CD4-positive, alpha-beta T cell (primary cell): ENCODE results near the gene IDUA. TPM values are rescaled to one million over a fixed set of nuclear protein-coding genes. Genes with fewer than 3 reads are reported as not detected.

ENCODE experiments used
- ATAC-seq: fragments of 200-7000 bp; cut with Tn5 transposase; one replicate; pipeline ENCODE4 v1.10.0; 2022; ENCODE audit warnings: mild to moderate bottlenecking; ENCODE audit not compliant: poor library complexity
- CTCF ChIA-PET: fragments of 350-600 bp; sonication (Branson Sonifier 250); formaldehyde crosslinking; loops from one replicate; lab custom pipeline; 2021; ENCODE audit warnings: antibody characterized with exemption, inconsistent platforms; lab: Charles Lee
- POLR2A ChIA-PET: fragments of 350-600 bp; sonication (Branson Sonifier 250); formaldehyde crosslinking; loops from one replicate; lab custom pipeline; 2021; ENCODE audit warnings: antibody characterized with exemption, inconsistent platforms; lab: Charles Lee
- DNase-seq, 14 experiments: peaks; one replicate each; pipeline ENCODE4 v3.0.0-alpha.2; 2013 to 2020; ENCODE audit warnings: mixed read lengths in 2 of 14
- H3K27ac ChIP-seq, 2 donors: one replicate each; pipeline versions ENCODE4 v1.5.1 to v1.7.0; 2013; ENCODE audit warnings: low read length in 2 of 2, low read depth in 1 of 2, mild to moderate bottlenecking in 1 of 2
- H3K27me3 ChIP-seq, 2 experiments: 1 replicate in 1 of 2; 2 replicates in 1 of 2; pipeline versions ENCODE4 v1.6.1 to v1.7.0; 2013; ENCODE audit warnings: low read length in 2 of 2, control low read depth in 1 of 2, mild to moderate bottlenecking in 1 of 2, moderate library complexity in 1 of 2; ENCODE audit not compliant: insufficient read depth in 2 of 2, control insufficient read depth in 1 of 2
- H3K36me3 ChIP-seq: one replicate; pipeline ENCODE4 v1.6.1; 2013; ENCODE audit warnings: low read length, control low read depth; ENCODE audit not compliant: insufficient read depth
- H3K4me1 ChIP-seq: one replicate; pipeline ENCODE4 v1.6.1; 2013; ENCODE audit warnings: low read length, control low read depth; ENCODE audit not compliant: insufficient read depth
- H3K4me3 ChIP-seq: one replicate; pipeline ENCODE4 v1.5.1; 2013; ENCODE audit warnings: mild to moderate bottlenecking, low read length, moderate library complexity
- H3K9me3 ChIP-seq, 2 experiments: 1 replicate in 1 of 2; 2 replicates in 1 of 2; pipeline versions ENCODE4 v1.6.1 to v1.7.0; 2013; ENCODE audit warnings: low read length in 2 of 2, mild to moderate bottlenecking in 2 of 2, control low read depth in 1 of 2, moderate library complexity in 1 of 2; ENCODE audit not compliant: control insufficient read depth in 1 of 2, insufficient read depth in 1 of 2
- H3K27ac Mint-ChIP-seq: one replicate; pipeline ENCODE4 v1.8.0; 2020; ENCODE audit warnings: mixed read lengths
- H3K27me3 Mint-ChIP-seq: one replicate; pipeline ENCODE4 v1.8.0; 2021; ENCODE audit warnings: mixed read lengths
- H3K36me3 Mint-ChIP-seq: one replicate; pipeline ENCODE4 v1.8.0; 2021; ENCODE audit warnings: low read depth, mixed read lengths
- H3K4me1 Mint-ChIP-seq: one replicate; pipeline ENCODE4 v1.8.0; 2021; ENCODE audit warnings: low read depth, mixed read lengths
- H3K4me3 Mint-ChIP-seq: one replicate; pipeline ENCODE4 v1.8.0; 2020; ENCODE audit warnings: mild to moderate bottlenecking, mixed read lengths
- H3K9me3 Mint-ChIP-seq: one replicate; pipeline ENCODE4 v1.8.0; 2020; ENCODE audit warnings: mixed read lengths
- CTCF ChIP-seq: fragments of 200-600 bp; IDR thresholded peaks from one replicate; pipeline ENCODE4 v1.8.0; 2022; ENCODE audit warnings: antibody characterized with exemption, mild to moderate bottlenecking
- intact Hi-C, 2 experiments: fragments of 100-400 bp; cut with DNase I in 1 of 2; cut with micrococcal nuclease in 1 of 2; formaldehyde crosslinking; loops; one replicate each; pipeline versions ENCODE4 v1.15.1 to v1.9.0; 2023 to 2025; cut with DNase I, micrococcal nuclease
- total RNA-seq, 174 experiments: library from RNA in 2 of 174; stranded (reverse) in 2 of 174; gene quantifications; one replicate each; pipeline ENCODE4 v1.2.3 and lab custom pipeline; 2021 to 2026

The IDUA gene
- total RNA-seq, 2 experiments from 2014 or later: 70.2 to 77.8 TPM

- no peak for TF ChIP-seq CTCF
- Mint-ChIP-seq H3K4me3 (no peak overlapping the region), H3K9me3 (no peaks in the 10 kb centered on the region), H3K27me3 (peaks cover 18% of the 10 kb centered on the region), H3K4me1 (peaks cover 16% of the 10 kb centered on the region), H3K27ac (no peak overlapping the region), H3K36me3 (no peaks in the 10 kb centered on the region)
- Histone ChIP-seq H3K4me1 (peaks cover 15% of the 10 kb centered on the region), H3K27ac (no peak overlapping the region), H3K36me3 (no peaks in the 10 kb centered on the region), H3K9me3 (peaks cover 0 to 11% of the 10 kb centered on the region in 2 experiments), H3K27me3 (peaks cover 32 to 33% of the 10 kb centered on the region in 2 experiments), H3K4me3 (no peak overlapping the region)
- DNase-seq (no peak), ATAC-seq (no peak)
- intact Hi-C loops: no loop called here
- ChIA-PET POLR2A (no interaction called here), CTCF (no interaction called here)
Observed at GRCh38 chr4:996030-996996, 9.5 kb downstream of the IDUA start.

GRCh38 chr4:996997-997374, 10.1 kb downstream of the IDUA start:
- Histone ChIP-seq H3K4me3 (no peak overlapping the region), H3K36me3 (no peaks in the 10 kb centered on the region), H3K27me3 (peaks cover 38 to 39% of the 10 kb centered on the region in 2 experiments), H3K4me1 (peaks cover 17% of the 10 kb centered on the region), H3K9me3 (peaks cover 0 to 11% of the 10 kb centered on the region in 2 experiments), H3K27ac (no peak overlapping the region)
- H3K27ac Mint-ChIP-seq: no peak overlapping the region
- no peak overlapping the region for H3K4me3 Mint-ChIP-seq
- intact Hi-C loops: no loop called here
- ATAC-seq (no peak), DNase-seq (no peak)
- H3K4me1 Mint-ChIP-seq: peaks cover 16% of the 10 kb centered on the region
- CTCF ChIA-PET: no interaction called here
- no peaks in the 10 kb centered on the region for H3K9me3 Mint-ChIP-seq
- POLR2A ChIA-PET: no interaction called here
- TF ChIP-seq CTCF: no peak
- H3K27me3 Mint-ChIP-seq: peaks cover 21% of the 10 kb centered on the region
- H3K36me3 Mint-ChIP-seq: no peaks in the 10 kb centered on the region

- no peak overlapping the region for H3K4me3 Mint-ChIP-seq
- H3K9me3 Mint-ChIP-seq: no peaks in the 10 kb centered on the region
- peak; percentile 60 for ATAC-seq
- no peaks in the 10 kb centered on the region for H3K36me3 Mint-ChIP-seq
- H3K4me1 Mint-ChIP-seq: peaks cover 16% of the 10 kb centered on the region
- H3K36me3 ChIP-seq: no peaks in the 10 kb centered on the region
- intact Hi-C loops: no loop called here
- POLR2A ChIA-PET: no interaction called here
- H3K27ac ChIP-seq: no peak overlapping the region
- H3K4me1 ChIP-seq: peaks cover 21% of the 10 kb centered on the region
- no peak overlapping the region for H3K27ac Mint-ChIP-seq
- H3K27me3 ChIP-seq: peaks cover 39 to 43% of the 10 kb centered on the region in 2 experiments
- CTCF ChIA-PET: interaction anchor here (1.6 kb wide), 1 partner anchor 9 kb away, joined by 3 read pairs; no protein-coding TSS in a partner anchor
- no peak for DNase-seq
- peaks cover 0 to 11% of the 10 kb centered on the region in 2 experiments for H3K9me3 ChIP-seq
- peaks cover 21% of the 10 kb centered on the region for H3K27me3 Mint-ChIP-seq
- TF ChIP-seq CTCF: no peak
- no peak overlapping the region for H3K4me3 ChIP-seq
Observed at GRCh38 chr4:997375-998071, 10.7 kb downstream of the IDUA start.
